ENCODE measurements around the gene MYMK.

- TF ChIP-seq POLR2A (IDR thresholded peaks at IDR 0.05; ENCODE audit: low read length) (no peak), GATA1 (IDR thresholded peaks at IDR 0.05; ENCODE audit: low read depth, low read length) (no peak)
Measured at GRCh38 chr9:133468777-133469421, 55.9 kb downstream of the MYMK start.
